ENCODE results near the gene AATK.

AATK gene

GRCh38 chr17:81166033-81166492 is at the start of gene AATK:
Gene AATK (minus strand): TSS chr17:81166221. CDS start chr17:81165992, 229 bp downstream.
- Histone ChIP-seq H3K27me3 (ENCODE audit: insufficient read depth, insufficient read length) (peaks cover 34% of the 10 kb centered on the region), H3K9ac (ENCODE audit: insufficient read length, low read depth) (peak within 1 kb of the TSS; percentile 63), H3K4me1 (ENCODE audit: insufficient read depth, insufficient read length) (peaks cover 10% of the 10 kb centered on the region), H3K9me3 (ENCODE audit: insufficient read depth, low read length) (no peaks in the 10 kb centered on the region), H3K4me3 (ENCODE audit: insufficient read length, low read depth) (peak within 1 kb of the TSS; percentile 46), H3K36me3 (ENCODE audit: insufficient read depth, insufficient read length, low read length) (no peaks in the 10 kb centered on the region)
- no peak for TF ChIP-seq ZNF274 (IDR thresholded peaks at IDR 0.05; ENCODE audit: low read depth, low read length)
- TF ChIP-seq SUZ12 (IDR thresholded peaks at IDR 0.05; ENCODE audit: extremely low read depth, insufficient read depth, insufficient read length) = no peak
- no peak for TF ChIP-seq YY1 (IDR thresholded peaks at IDR 0.05; ENCODE audit: insufficient read depth, insufficient read length)
- no peak for DNase-seq (ENCODE audit: low read depth, low spot score)

GRCh38 chr17:81213978-81214377 is 48.0 kb upstream of the AATK start:
- H3K4me3 ChIP-seq (ENCODE audit: insufficient read length, low read depth) = no peak overlapping the region
- peaks cover 16% of the 10 kb centered on the region for H3K36me3 ChIP-seq (ENCODE audit: insufficient read depth, insufficient read length, low read length)
- TF ChIP-seq SUZ12 (IDR thresholded peaks at IDR 0.05; ENCODE audit: extremely low read depth, insufficient read depth, insufficient read length) (no peak), ZNF274 (IDR thresholded peaks at IDR 0.05; ENCODE audit: low read depth, low read length) (no peak), YY1 (IDR thresholded peaks at IDR 0.05; ENCODE audit: insufficient read depth, insufficient read length) (no peak)
- no peak for DNase-seq (ENCODE audit: low read depth, low spot score)
- peaks cover 14% of the 10 kb centered on the region for H3K4me1 ChIP-seq (ENCODE audit: insufficient read depth, insufficient read length)
- H3K9me3 ChIP-seq (ENCODE audit: insufficient read depth, low read length) = no peaks in the 10 kb centered on the region
- H3K9ac ChIP-seq (ENCODE audit: insufficient read length, low read depth) = no peak overlapping the region
- no peaks in the 10 kb centered on the region for H3K27me3 ChIP-seq (ENCODE audit: insufficient read depth, insufficient read length)

- H3K36me3 ChIP-seq (ENCODE audit: insufficient read depth, insufficient read length, low read length) = peaks cover 25% of the 10 kb centered on the region
- no peak overlapping the region for H3K4me3 ChIP-seq (ENCODE audit: insufficient read length, low read depth)
- no peak overlapping the region for H3K9ac ChIP-seq (ENCODE audit: insufficient read length, low read depth)
- no peaks in the 10 kb centered on the region for H3K9me3 ChIP-seq (ENCODE audit: insufficient read depth, low read length)
- TF ChIP-seq YY1 (IDR thresholded peaks at IDR 0.05; ENCODE audit: insufficient read depth, insufficient read length) (no peak), SUZ12 (IDR thresholded peaks at IDR 0.05; ENCODE audit: extremely low read depth, insufficient read depth, insufficient read length) (no peak), ZNF274 (IDR thresholded peaks at IDR 0.05; ENCODE audit: low read depth, low read length) (no peak)
- peaks cover 11% of the 10 kb centered on the region for H3K4me1 ChIP-seq (ENCODE audit: insufficient read depth, insufficient read length)
- H3K27me3 ChIP-seq (ENCODE audit: insufficient read depth, insufficient read length) = no peaks in the 10 kb centered on the region
- DNase-seq (ENCODE audit: low read depth, low spot score) = no peak
These were observed 46.3 kb upstream of the AATK start for GRCh38 chr17:81212365-81212764.

GRCh38 chr17:81210868-81211267 is 44.8 kb upstream of the AATK start:
- H3K4me1 ChIP-seq (ENCODE audit: insufficient read depth, insufficient read length) = peaks cover 11% of the 10 kb centered on the region
- no peak overlapping the region for H3K4me3 ChIP-seq (ENCODE audit: insufficient read length, low read depth)

GRCh38 chr17:81210466-81210865 is 44.4 kb upstream of the AATK start:
- peaks cover 22% of the 10 kb centered on the region for H3K36me3 ChIP-seq (ENCODE audit: insufficient read depth, insufficient read length, low read length)
- DNase-seq (ENCODE audit: low read depth, low spot score) = no peak
- H3K4me3 ChIP-seq (ENCODE audit: insufficient read length, low read depth) = no peak overlapping the region
- TF ChIP-seq SUZ12 (IDR thresholded peaks at IDR 0.05; ENCODE audit: extremely low read depth, insufficient read depth, insufficient read length) (no peak), YY1 (IDR thresholded peaks at IDR 0.05; ENCODE audit: insufficient read depth, insufficient read length) (no peak), ZNF274 (IDR thresholded peaks at IDR 0.05; ENCODE audit: low read depth, low read length) (no peak)
- no peaks in the 10 kb centered on the region for H3K27me3 ChIP-seq (ENCODE audit: insufficient read depth, insufficient read length)
- no peaks in the 10 kb centered on the region for H3K9me3 ChIP-seq (ENCODE audit: insufficient read depth, low read length)
- H3K4me1 ChIP-seq (ENCODE audit: insufficient read depth, insufficient read length) = peaks cover 11% of the 10 kb centered on the region
- peak overlapping the region; percentile 32 for H3K9ac ChIP-seq (ENCODE audit: insufficient read length, low read depth)

More at GRCh38 chr17:81210868-81211267, 44.8 kb upstream of the AATK start:
- Histone ChIP-seq H3K36me3 (ENCODE audit: insufficient read depth, insufficient read length, low read length) (peaks cover 22% of the 10 kb centered on the region), H3K9me3 (ENCODE audit: insufficient read depth, low read length) (no peaks in the 10 kb centered on the region), H3K27me3 (ENCODE audit: insufficient read depth, insufficient read length) (no peaks in the 10 kb centered on the region), H3K9ac (ENCODE audit: insufficient read length, low read depth) (peak overlapping the region; percentile 32)
- DNase-seq (ENCODE audit: low read depth, low spot score) = peak; percentile 25
- no peak for TF ChIP-seq ZNF274 (IDR thresholded peaks at IDR 0.05; ENCODE audit: low read depth, low read length)

- H3K27me3 ChIP-seq (ENCODE audit: insufficient read depth, insufficient read length) = no peaks in the 10 kb centered on the region
- H3K4me3 ChIP-seq (ENCODE audit: insufficient read length, low read depth) = no peak overlapping the region
- peaks cover 11% of the 10 kb centered on the region for H3K4me1 ChIP-seq (ENCODE audit: insufficient read depth, insufficient read length)
- H3K36me3 ChIP-seq (ENCODE audit: insufficient read depth, insufficient read length, low read length) = peaks cover 28% of the 10 kb centered on the region
- TF ChIP-seq SUZ12 (IDR thresholded peaks at IDR 0.05; ENCODE audit: extremely low read depth, insufficient read depth, insufficient read length) (no peak), YY1 (IDR thresholded peaks at IDR 0.05; ENCODE audit: insufficient read depth, insufficient read length) (no peak), ZNF274 (IDR thresholded peaks at IDR 0.05; ENCODE audit: low read depth, low read length) (no peak)
- H3K9ac ChIP-seq (ENCODE audit: insufficient read length, low read depth) = peak overlapping the region; percentile 4
- DNase-seq (ENCODE audit: low read depth, low spot score) = no peak
- no peaks in the 10 kb centered on the region for H3K9me3 ChIP-seq (ENCODE audit: insufficient read depth, low read length)
These were observed 43.1 kb upstream of the AATK start for GRCh38 chr17:81209141-81209540.

GRCh38 chr17:81208651-81209050 is 42.6 kb upstream of the AATK start:
- no peak overlapping the region for H3K9ac ChIP-seq (ENCODE audit: insufficient read length, low read depth)
- no peaks in the 10 kb centered on the region for H3K27me3 ChIP-seq (ENCODE audit: insufficient read depth, insufficient read length)
- H3K4me1 ChIP-seq (ENCODE audit: insufficient read depth, insufficient read length) = peaks cover 11% of the 10 kb centered on the region
- no peak for TF ChIP-seq YY1 (IDR thresholded peaks at IDR 0.05; ENCODE audit: insufficient read depth, insufficient read length)
- no peak for TF ChIP-seq SUZ12 (IDR thresholded peaks at IDR 0.05; ENCODE audit: extremely low read depth, insufficient read depth, insufficient read length)
- no peak for TF ChIP-seq ZNF274 (IDR thresholded peaks at IDR 0.05; ENCODE audit: low read depth, low read length)
- no peak for DNase-seq (ENCODE audit: low read depth, low spot score)
- no peaks in the 10 kb centered on the region for H3K9me3 ChIP-seq (ENCODE audit: insufficient read depth, low read length)
- peaks cover 32% of the 10 kb centered on the region for H3K36me3 ChIP-seq (ENCODE audit: insufficient read depth, insufficient read length, low read length)
- no peak overlapping the region for H3K4me3 ChIP-seq (ENCODE audit: insufficient read length, low read depth)

Measured in NT2/D1 (cell line).